HepG2 (cell line): ENCODE results near the gene ACSBG1. TPM values are rescaled to one million over a fixed set of nuclear protein-coding genes. Genes with fewer than 3 reads are reported as not detected.

ENCODE experiments used
- ARNT ChIP-seq: fragments of 450-650 bp; IDR thresholded peaks from 2 replicates; pipeline ENCODE4 v1.6.1; 2017
- DNMT3B ChIP-seq: conservative IDR thresholded peaks from 2 replicates; pipeline ENCODE4 v1.6.1; 2016; ENCODE audit warnings: missing biosample characterization, control low read depth
- KAT2B ChIP-seq: fragments of 150-350 bp; IDR thresholded peaks from 2 replicates; pipeline ENCODE4 v1.6.1; 2014; ENCODE audit warnings: low read depth, low read length, borderline replicate concordance
- MBNL3 ChIP-seq: fragments of 250-450 bp; sonication (Bioruptor Pico); conservative IDR thresholded peaks from 2 replicates; pipeline ENCODE4 v1.8.0; 2022; ENCODE audit warnings: mild to moderate bottlenecking, inconsistent platforms
- MIXL1 ChIP-seq: IDR thresholded peaks from 2 replicates; pipeline ENCODE4 v1.6.1; 2016
- MLXIP ChIP-seq: sonication (generic); formaldehyde crosslinking; IDR thresholded peaks from 2 replicates; pipeline ENCODE4 v1.9.0; 2021; ENCODE audit warnings: missing genetic modification reagents, borderline replicate concordance
- NPAS2 ChIP-seq: sonication (generic); formaldehyde crosslinking; IDR thresholded peaks from 2 replicates; pipeline ENCODE4 v1.8.0; 2022; ENCODE audit warnings: mild to moderate bottlenecking, missing genetic modification reagents, borderline replicate concordance
- NR2C2 ChIP-seq: sonication (generic); formaldehyde crosslinking; IDR thresholded peaks from 2 replicates; pipeline ENCODE4 v1.4.0; 2020; ENCODE audit warnings: missing genetic modification reagents, mild to moderate bottlenecking, moderate library complexity, borderline replicate concordance
- PHF8 ChIP-seq: sonication (generic); formaldehyde crosslinking; IDR thresholded peaks from 2 replicates; pipeline ENCODE4 v1.5.0; 2020; ENCODE audit warnings: missing genetic modification reagents
- REXO4 ChIP-seq: sonication (generic); formaldehyde crosslinking; IDR thresholded peaks from 2 replicates; pipeline ENCODE4 v1.8.0; 2022; ENCODE audit warnings: missing genetic modification reagents, mild to moderate bottlenecking, borderline replicate concordance
- TMF1 ChIP-seq: sonication (generic); formaldehyde crosslinking; IDR thresholded peaks from 2 replicates; pipeline ENCODE4 v1.8.1; 2022; ENCODE audit warnings: low read depth, missing genetic modification reagents
- ZMYM2 ChIP-seq: sonication (generic); formaldehyde crosslinking; IDR thresholded peaks from 2 replicates; pipeline ENCODE4 v1.8.0; 2022; ENCODE audit warnings: mild to moderate bottlenecking, missing genetic modification reagents
- ZNF513 ChIP-seq: sonication (generic); formaldehyde crosslinking; conservative IDR thresholded peaks from 2 replicates; pipeline ENCODE4 v1.5.0; 2020; ENCODE audit warnings: missing genetic modification reagents
- ZUFSP ChIP-seq: sonication (generic); formaldehyde crosslinking; IDR thresholded peaks from 2 replicates; pipeline ENCODE4 v1.9.0; 2021; ENCODE audit warnings: missing genetic modification reagents, mild to moderate bottlenecking, borderline replicate concordance
- polyA plus RNA-seq, 8 experiments: library from polyadenylated mRNA; depleted of rRNA in 3 of 8; stranded (reverse) in 7 of 8; unstranded in 1 of 8; fragments of >200 nt; fragmentation: Illumina TruSeq in 4 of 8; extraction: Trizol in 4 of 8; gene quantifications; 2 replicates each; pipeline versions ENCODE4 v1.2.1 to v1.2.3, GENCODE V29; 2011 to 2016; ENCODE audit warnings: low read depth in 4 of 8, missing spikeins in 1 of 8, mixed read lengths in 1 of 8; ENCODE audit not compliant: insufficient read depth in 1 of 8
- total RNA-seq, 5 experiments: library from RNA; depleted of rRNA; stranded (reverse); fragments of >200 nt; fragmentation: Illumina TruSeq; extraction: Trizol; gene quantifications; 2 replicates each; pipeline ENCODE4 v1.2.3, GENCODE V29; 2016; ENCODE audit warnings: low read depth in 1 of 5
- TF ChIP-seq, protein P1 (sequence below): sonication (generic); formaldehyde crosslinking; IDR thresholded peaks from 2 replicates; pipeline ENCODE4 v1.9.0; 2021; ENCODE audit warnings: missing genetic modification reagents, mild to moderate bottlenecking, borderline replicate concordance
- TF ChIP-seq, protein P2 (sequence below): sonication (generic); formaldehyde crosslinking; IDR thresholded peaks from 2 replicates; pipeline ENCODE4 v1.4.0; 2020; ENCODE audit warnings: missing genetic modification reagents; ENCODE audit errors: not compliant biosample characterization
- TF ChIP-seq, protein P3 (sequence below): sonication (generic); formaldehyde crosslinking; IDR thresholded peaks from 2 replicates; pipeline ENCODE4 v1.4.0; 2020; ENCODE audit warnings: mild to moderate bottlenecking, missing genetic modification reagents

The ACSBG1 gene
- total and polyA plus RNA-seq, 2 of the 13 experiments (the other 11 are each of a cell fraction or from before 2014, with no cell fraction given), result 0.35 to 0.81 TPM

DNA sequence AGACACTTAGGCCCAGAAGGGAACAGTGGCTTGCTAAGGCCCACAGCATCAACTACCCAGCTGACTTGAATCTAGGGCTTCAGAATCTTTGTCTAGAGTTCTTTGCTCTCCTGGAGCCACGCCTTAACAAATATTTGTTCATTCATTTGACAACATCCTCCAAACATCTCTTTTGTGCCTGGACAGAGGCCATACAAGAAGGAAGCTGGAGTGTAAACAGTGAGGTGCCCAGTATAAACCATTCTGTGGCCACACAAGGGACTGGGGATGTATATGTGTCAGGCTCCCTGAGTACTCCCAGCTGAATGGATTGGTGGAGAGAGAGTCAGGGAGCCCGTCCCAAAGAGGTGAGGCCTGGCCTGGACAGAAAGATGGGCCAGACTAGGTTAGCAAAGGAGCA, 106.5 kb downstream of the ACSBG1 start (continued):
- TF ChIP-seq MLXIP (no peak), ZUFSP (no peak), NPAS2 (CRISPR knock-in tag) (no peak), KAT2B (no peak), DNMT3B (CRISPR knock-in tag) (no peak), ARNT (no peak), MIXL1 (no peak), ZNF513 (CRISPR knock-in tag) (no peak), NR2C2 (no peak), MBNL3 (CRISPR knock-in tag) (no peak), TMF1 (CRISPR knock-in tag) (no peak), ZMYM2 (no peak), PHF8 (CRISPR knock-in tag) (no peak), REXO4 (CRISPR knock-in tag) (no peak)
- TF ChIP-seq, protein P1, sequence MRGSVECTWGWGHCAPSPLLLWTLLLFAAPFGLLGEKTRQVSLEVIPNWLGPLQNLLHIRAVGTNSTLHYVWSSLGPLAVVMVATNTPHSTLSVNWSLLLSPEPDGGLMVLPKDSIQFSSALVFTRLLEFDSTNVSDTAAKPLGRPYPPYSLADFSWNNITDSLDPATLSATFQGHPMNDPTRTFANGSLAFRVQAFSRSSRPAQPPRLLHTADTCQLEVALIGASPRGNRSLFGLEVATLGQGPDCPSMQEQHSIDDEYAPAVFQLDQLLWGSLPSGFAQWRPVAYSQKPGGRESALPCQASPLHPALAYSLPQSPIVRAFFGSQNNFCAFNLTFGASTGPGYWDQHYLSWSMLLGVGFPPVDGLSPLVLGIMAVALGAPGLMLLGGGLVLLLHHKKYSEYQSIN (CRISPR knock-in tag), result no peak
- TF ChIP-seq, protein P2, sequence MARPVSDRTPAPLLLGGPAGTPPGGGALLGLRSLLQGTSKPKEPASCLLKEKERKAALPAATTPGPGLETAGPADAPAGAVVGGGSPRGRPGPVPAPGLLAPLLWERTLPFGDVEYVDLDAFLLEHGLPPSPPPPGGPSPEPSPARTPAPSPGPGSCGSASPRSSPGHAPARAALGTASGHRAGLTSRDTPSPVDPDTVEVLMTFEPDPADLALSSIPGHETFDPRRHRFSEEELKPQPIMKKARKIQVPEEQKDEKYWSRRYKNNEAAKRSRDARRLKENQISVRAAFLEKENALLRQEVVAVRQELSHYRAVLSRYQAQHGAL (CRISPR knock-in tag), result no peak
- TF ChIP-seq, protein P3, sequence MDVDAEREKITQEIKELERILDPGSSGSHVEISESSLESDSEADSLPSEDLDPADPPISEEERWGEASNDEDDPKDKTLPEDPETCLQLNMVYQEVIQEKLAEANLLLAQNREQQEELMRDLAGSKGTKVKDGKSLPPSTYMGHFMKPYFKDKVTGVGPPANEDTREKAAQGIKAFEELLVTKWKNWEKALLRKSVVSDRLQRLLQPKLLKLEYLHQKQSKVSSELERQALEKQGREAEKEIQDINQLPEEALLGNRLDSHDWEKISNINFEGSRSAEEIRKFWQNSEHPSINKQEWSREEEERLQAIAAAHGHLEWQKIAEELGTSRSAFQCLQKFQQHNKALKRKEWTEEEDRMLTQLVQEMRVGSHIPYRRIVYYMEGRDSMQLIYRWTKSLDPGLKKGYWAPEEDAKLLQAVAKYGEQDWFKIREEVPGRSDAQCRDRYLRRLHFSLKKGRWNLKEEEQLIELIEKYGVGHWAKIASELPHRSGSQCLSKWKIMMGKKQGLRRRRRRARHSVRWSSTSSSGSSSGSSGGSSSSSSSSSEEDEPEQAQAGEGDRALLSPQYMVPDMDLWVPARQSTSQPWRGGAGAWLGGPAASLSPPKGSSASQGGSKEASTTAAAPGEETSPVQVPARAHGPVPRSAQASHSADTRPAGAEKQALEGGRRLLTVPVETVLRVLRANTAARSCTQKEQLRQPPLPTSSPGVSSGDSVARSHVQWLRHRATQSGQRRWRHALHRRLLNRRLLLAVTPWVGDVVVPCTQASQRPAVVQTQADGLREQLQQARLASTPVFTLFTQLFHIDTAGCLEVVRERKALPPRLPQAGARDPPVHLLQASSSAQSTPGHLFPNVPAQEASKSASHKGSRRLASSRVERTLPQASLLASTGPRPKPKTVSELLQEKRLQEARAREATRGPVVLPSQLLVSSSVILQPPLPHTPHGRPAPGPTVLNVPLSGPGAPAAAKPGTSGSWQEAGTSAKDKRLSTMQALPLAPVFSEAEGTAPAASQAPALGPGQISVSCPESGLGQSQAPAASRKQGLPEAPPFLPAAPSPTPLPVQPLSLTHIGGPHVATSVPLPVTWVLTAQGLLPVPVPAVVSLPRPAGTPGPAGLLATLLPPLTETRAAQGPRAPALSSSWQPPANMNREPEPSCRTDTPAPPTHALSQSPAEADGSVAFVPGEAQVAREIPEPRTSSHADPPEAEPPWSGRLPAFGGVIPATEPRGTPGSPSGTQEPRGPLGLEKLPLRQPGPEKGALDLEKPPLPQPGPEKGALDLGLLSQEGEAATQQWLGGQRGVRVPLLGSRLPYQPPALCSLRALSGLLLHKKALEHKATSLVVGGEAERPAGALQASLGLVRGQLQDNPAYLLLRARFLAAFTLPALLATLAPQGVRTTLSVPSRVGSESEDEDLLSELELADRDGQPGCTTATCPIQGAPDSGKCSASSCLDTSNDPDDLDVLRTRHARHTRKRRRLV (CRISPR knock-in tag), result no peak
